ENCODE results near the gene CAPN8.

The CAPN8 gene

DNA sequence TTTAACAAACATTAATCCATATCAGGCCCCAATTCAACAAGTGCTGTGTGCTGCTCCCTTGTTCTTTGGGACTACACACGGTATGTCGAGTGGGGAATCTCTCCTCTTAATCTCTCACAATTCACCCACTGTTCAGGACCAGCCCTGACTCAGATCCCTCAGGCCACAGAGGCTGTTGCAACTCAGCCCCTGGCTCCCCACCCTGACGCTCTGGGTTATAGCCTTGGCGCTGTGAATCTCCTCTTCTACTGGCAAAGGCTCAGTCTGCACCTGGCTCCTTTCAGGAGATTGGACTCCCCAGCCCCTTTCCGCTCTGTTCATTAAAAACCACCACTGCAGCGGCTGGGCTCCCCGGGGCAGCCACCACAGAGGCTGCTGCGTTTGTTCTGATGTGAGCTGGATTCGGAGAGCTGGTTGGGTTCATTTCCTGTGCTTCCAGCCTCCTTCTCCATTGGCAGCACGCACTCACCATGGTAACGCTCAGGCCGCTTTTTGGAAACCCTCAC, 13.0 kb downstream of the CAPN8 start:
- DNase-seq: no peak

DNA sequence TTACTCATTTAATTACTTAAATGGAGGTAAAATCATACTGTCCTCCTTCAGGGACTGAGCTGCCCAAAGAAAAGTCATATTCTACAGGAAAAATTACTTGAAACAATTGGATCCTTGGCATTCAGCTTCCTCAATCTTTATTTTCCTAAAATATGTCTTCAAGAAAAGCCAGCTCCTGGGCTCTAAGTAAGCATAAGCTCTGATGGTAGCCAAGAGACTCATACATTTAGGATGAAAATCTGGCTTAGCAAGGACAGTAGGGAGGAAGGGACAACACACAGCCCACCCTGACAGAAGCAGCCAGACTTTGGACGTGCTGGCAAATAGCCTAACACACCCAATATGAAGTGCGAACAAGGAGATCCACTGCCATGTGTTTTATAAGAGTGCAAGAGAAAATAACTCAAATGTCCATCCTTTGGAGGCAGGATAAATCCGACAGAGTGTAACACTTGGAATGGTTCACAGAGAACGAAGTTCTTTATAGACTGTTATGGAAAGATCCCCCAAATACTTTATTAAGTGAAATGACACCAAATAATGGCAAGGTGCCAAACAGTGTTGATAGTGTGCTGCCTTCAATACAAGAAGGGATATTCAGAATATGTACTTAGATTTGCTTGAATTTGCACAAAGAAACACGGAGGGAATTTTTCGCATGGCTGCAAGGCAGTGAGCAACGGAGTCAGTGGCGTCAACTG, 14.1 kb downstream of the CAPN8 start:
- no peak for DNase-seq

DNA sequence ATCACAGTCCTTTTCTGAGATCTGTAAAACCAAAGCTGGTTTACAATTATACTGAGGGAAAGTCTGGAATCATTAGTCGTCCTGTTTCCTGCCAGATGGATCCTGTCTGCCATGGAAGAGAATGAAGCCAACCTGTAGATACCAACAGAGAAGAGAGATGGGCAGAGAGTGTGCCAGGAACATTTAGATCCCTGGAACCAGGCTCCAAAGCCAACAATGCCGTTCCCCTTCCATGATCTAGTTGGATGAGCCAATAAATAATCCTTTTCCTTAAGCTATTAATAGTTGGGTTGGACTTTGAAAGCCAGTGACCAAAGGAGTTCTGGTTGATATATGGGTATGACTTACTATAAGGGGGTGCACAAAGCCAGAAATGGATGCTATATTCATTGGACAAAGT, 15.0 kb downstream of the CAPN8 start:
- DNase-seq: no peak

DNA sequence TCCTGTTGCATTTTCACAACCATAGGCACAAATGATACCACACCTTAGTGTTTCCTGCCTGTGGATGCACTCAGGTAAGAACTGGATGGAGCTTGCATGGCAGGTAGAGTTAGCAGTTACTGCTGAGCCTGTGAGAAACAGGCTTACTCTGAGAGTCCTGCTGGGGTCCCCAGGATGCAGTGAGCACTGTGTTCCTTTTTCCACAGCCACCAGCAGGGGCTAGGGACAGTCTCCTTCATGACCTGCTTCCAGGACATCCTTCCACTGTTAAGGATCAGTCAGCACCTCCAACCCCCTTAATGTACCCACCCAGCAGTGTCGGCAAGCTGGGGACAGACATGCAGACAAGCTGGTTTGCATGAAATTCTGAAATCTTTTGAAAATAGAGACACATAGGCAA, 16.3 kb downstream of the CAPN8 start:
- DNase-seq: no peak

DNA sequence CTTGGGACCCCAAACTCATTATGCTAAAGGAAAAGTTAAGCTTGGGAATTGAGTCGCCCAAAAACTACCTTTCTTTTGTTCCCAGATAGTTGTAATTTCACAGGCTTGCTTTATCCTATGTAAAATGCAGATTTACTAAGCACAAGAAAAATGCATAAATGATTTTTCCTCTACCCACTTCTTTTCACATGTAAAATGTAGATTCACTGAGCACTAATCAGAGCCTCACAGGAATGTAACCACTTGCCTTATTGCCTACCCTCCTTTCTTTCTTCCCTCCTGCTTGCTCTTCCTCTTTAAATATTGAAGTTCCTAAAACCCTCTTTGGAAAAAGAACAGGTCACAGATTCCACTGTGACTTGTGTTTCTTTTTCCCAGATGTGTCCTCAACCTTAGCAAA, 18.3 kb downstream of the CAPN8 start:
- no peak for DNase-seq

DNA sequence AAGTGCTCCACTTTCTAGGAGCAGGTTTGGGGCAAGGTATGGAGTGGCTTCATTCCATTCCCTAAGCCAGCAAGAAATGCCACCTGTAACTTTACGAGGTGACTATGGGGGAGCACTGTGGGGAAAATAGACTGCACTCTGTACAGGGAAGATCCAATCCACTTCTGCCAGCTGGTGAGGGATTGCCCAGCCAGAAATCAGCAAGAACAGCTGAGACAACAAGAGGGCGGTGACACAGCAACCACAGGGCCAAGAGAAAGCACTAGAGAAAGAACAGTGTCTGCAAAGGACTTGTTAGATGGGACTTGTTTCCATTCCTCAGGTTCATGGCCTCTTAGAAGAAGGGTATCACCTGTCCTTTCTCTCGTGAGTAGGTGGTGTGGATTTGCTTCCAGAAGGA, 19.6 kb downstream of the CAPN8 start:
- no peak for DNase-seq

DNA sequence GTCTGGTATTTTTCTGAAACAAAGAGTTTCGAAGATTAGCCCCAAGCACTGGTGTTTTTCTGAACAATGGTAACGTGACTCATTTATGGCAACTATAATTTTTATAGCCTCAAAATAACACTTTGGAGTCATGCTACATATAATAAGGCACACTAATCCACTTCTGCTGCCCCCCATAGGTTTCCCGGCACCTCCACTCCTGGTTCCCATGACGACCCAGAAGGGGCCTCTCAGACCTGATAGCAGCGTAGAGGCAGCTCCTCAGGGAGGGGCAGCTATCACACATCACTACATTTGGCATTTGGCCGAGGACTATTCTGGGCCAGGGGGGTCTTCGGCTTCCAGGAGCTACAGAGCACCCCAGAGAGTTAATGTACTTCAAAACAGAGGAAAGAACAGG, 23.3 kb downstream of the CAPN8 start:
- DNase-seq: no peak

DNA sequence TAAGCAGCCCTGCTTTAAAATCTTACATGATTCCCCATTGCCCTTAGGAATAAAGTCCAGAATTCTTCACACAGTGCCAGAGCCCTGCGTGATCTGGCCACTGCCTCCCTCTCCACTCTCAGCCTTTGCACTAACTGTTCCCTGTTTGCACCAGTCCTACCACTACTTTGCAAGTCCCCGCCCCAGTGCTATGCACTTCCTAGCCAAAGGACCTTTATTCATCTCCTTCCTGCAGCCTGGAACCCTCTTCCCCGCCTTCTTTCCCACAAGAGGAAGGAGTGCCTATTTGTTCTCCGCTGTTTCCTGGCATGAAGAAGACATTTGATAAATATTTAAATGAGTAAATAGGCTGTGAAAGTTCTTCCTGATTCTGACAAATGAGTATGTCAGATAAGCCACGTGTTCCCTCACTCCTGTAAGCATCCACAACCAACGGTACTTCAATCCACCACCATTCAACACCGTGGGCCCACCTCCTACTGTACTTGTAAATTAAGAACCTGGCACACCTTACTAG, 23.9 kb downstream of the CAPN8 start:
- no peak for DNase-seq

DNA sequence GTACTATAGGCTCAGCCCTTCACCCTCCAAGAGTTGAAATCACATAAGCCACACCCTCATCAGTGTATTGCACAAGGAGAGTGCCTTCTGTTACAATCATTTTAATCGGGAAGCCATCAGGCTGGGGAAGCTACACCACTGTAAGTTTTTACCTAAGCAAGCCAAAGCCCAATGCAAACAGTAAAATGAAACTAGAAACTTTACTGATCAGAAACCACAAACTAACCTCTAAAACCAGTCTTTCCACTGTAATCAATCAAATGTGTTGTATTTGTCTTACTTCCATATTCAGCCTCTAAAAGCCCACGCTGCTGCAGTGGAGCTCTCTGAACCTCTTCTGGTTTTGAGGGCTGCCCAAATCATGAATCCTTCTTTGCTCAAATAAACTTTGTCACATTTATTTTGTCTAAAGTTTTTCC, 26.2 kb downstream of the CAPN8 start:
- DNase-seq: no peak

DNA sequence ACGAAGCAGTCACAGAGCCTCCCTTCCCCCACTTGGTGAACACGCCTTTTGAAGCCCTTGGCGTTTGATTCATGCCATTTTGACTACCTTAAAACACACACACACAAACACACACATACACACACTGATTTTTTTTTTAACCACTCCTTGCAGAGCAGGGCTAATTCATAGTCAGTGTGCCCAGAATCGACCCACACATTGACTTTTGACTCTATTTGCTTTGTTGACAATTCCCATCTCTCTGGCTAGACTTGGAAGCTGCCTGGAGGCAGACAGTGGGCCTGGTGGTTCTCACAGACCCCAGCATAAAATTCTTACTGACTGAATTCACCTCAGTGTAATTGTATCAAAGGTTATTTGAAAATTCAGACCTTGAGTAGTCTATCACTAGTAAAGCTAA, 30.3 kb downstream of the CAPN8 start:
- no peak for DNase-seq

DNA sequence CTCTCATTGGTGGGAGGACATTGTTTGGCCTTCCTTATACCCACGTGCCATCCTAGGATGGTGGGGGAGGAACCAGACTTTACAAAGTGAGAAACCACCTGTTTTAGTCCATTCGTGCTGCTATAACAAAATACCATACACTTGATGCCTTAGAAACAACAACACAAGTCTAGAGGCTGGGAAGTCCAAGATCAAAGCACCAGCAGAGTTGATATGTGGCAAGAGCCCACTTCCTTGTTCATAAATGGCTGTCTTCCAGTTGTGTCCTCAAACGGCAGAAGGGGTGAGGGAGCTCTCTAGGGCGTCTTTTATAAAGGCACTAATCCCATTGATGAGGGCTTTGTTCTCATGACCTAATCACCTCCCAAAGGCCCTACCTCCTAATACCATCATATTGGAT, 31.1 kb downstream of the CAPN8 start:
- DNase-seq: no peak

DNA sequence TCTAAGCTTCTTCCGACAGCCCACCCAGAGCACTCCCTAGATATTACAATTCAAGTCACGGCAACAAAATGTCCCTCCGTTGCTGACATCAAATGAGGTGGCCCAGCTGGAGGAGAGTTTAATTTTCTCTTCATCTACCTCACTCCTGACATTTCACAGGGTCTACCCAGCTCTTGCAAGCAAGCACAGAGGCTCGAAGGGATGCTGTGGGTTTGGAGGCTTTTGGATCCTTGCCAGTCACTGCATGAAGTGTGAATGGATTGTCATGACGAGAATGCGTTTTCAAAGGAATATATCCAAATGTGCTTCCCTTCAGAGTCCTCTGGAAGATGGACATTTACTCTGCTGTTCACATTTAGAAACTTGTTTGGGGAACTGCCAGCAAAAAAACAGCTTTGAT, 33.5 kb downstream of the CAPN8 start:
- DNase-seq: no peak

DNA sequence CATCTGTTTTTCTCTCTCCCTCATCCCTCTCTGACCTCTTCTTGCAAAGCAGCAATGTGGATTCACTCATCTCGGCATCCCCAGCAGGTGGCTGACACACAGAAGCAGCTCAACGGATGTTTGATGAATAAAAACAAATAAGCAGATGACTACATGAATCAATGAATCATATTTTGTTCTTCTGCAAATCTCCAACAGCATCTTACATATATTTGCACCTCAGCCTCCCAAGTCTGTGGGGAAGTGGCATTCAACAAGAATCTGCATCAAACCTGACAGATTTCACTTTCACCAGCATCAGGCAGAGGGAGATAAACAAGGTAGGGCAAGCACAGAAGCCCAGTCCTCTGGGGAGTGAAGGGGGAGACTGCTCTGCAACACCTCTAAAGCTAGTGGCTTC, 34.0 kb downstream of the CAPN8 start:
- no peak for DNase-seq

DNA sequence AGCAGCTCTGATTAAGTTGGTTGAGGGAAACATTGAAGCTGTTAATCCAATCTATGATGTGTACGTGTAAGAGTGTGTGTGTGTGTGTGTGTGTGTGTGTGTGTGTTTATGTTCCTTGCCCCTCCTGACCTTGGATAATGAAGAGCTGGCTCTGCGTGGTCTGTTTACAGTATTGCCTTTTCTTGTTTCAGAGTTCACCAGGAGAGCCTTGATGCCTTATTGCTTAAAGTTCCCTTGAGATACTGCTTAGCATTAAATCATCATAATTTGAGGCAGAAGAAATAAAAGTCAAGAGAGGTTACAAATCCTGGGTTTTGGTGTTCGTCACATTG, 36.4 kb downstream of the CAPN8 start:
- no peak for DNase-seq

DNA sequence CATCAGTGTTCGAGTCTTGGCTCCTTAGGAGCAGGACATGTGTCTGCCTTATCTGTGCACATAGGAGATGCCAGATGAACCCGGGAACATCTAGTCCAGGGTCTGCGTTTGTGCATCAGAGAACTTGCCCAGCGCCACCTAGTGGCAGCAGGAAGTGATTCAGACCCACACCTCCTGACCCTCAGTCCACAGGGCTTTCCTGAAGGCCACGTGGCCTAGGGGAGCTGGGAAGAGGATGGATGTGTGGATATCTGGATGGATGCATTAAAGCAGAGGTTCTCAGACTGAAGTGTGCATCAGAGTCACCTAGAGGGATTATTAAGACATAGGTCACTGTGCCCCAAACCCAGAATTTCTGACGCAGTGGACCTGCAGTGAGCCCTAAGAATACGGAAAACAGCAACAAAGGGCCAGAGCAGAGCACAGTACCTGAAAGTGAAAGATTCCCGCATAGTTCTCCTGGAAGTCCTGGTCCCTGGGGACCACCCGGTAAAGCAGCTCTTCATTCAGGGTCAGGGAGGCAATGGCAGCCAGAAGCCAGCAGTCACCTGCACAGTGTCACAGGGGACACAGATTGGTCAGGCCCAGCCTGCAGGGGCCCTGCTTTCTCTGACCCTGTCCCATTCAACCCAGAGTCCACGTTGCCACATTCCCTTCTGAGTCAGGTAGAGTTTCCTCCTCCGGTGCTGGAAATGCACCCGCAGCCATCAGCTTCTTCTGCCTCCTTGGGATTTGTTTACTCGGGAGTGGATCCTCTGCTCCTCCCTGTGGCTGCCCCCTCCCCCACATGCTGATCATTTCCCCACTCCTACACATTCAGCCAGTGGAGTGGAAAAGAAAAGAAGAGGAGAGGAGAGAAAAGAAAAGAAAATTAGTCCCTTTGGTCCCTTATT, 37.0 kb downstream of the CAPN8 start:
- DNase-seq: no peak

DNA sequence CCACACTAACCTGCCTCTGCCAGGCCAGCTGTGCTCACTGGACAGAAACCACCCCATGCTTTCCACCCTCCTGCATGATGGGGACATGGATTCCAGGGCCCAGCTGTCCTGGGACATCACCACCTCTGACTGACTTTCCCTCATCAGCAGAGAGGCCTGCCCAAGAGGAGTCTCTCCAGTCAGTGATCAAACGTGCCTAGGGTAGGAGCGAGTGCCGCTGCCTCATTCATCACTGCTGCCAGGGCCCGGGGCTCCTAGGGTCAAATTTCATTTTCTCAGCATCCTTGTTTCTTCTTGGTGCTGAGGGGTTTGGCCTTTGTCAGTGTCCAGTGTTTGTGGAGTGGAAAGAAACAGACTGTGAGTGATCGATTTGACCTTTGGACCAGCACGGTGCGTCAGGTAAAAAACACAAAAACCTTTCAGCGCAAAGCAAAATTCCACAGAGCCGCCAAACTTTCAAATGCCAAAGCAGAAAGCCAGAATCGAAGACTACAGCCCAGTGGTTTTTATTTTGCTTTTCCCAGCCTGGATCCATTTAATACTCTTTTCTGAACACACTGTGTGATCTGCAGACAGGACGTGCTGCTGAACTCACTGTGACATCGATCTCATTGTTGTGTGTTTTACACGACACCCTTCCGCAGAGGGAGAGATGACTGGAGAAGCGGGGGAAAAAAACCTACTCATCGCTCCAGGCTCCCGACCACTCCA, 43.2 kb downstream of the CAPN8 start:
- DNase-seq: no peak

DNA sequence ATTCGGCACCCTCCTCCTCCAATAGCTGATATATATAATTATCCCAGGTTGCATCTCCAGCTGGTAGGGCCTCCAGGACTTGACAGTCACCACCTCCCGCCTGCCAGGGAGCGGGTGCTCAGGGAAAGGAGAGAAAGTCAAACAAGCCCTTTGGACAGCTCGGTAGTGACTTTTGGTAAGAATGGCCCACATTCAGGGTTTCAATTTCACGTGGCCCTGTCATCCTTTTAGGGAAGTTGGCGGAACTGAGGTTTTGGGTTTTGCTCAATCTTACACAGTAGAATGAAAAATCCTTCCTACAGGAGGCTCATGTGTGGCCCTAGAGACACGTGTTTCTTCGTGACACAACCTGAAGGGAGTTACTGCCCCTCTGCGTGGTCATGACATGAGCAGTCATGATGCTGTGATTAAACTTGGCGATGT, 44.2 kb downstream of the CAPN8 start:
- DNase-seq: no peak

DNA sequence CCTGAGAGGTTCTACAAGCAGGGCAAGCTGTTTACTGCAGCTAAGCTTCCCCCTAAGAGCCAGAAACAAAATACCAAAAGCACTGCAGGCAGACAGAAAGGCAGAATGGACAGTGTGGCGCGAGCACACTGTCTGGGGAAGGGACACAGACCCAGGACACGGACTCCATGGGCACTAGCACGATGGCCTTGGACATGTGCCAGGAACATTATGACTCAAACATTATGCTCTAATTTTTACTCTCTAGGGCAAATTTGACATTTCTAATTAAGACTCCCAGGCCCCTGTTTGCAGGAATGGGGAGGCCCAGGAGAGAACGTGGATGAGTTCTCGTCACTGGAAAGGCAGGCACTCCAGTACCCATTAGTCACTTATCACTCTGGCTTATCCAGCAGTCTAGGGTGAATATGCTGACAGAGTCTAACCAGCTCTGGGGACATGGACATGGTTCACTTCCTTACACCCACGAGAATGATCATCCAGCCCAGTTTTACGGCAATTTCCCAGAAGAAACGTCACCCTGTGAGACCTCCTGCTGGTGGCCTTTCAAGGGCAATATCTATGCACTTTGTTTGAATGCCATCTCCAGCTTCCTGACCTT, 45.1 kb downstream of the CAPN8 start:
- DNase-seq: no peak

DNA sequence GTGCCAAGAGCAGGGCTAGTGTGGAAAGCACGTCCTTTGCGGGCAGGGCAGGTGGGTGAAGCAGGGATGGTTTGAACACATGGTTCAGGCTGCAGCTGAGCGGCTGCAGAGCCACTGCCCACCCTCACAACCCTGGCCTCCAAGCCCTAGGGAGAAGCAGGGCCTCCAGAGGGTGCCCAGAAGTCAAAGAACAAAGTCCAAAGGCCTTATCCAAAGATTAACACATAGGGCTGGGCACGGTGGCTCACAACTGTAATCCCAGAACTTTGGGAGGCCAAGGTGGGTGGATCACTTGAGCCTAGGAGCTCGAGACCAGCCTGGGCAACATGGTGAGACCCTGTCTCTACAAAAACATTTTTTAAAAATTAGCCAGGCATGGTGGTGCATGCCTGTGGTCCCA, 46.8 kb downstream of the CAPN8 start:
- no peak for DNase-seq

DNA sequence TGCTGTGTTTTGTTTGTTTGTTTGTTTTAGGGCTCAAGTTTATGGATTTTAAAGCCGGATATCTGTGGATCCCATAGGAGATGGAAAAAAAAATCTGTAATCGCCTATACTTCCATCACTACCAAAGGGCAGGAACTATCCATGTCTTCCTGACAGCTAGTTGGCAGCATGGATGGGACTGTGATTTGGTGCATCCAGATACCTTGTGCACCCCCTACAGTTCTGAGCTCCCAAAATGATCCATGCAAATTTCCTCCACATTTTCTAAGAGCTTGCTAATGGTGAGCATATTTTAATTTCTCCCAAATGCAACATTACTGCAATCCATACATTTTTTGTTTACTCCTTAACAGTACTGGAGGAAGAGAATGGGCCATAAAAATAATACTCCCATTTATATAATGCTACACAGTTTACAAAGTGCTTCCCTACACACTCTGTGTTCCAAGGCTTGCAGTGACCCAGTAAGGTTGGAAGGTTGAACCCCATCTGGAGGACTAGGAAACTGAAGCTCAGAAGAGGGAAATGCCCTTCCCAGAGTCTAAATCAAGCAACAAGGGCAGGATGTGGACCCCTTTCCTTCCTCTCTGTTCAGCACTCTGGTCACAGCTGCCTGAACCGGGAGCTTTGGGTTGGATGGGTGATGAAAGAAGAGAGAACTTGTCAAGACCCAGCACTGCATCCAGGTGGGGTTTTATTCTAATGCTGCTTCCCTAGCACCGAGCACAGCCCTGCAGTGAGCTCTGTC, 48.0 kb downstream of the CAPN8 start:
- no peak for DNase-seq

DNA sequence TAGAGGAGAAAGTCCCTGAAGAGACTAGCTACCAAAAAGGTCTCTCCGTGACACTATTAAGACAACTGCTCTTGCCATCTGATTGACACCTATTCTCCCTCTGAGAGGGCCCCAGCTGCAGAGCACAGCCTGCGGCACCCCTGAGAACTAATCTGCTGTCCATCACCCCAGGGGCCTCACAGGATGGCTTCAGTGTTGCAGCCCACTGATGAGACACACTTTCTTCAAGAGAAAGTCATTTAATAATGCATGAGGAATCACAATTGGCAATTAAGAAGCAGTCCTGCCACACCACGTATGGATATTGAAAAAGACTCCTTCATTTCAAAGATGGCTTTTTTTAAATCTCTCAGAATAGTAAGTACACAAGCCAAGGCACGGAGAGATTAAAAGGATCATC, 48.9 kb downstream of the CAPN8 start:
- DNase-seq: no peak

DNA sequence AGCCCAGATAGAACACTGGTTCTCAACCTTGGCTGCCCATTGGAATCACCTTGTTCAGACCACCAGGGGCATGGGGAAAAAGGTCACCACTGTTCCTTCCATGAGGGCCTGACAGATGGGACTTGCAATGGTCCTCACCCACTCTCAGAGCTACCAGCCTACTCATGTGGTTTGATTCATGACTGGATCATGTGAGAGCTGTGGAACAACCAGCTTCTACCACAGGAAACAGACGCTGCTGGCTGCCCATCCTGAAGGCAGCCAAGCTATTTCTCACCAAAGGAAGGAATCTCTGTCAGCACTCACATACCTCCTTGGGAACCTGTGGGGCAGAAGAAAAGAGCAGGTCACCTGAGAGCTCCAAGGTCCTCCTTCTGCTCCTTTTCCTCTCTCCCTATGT, 53.6 kb downstream of the CAPN8 start:
- no peak for DNase-seq
